HEK293 (cell line): ENCODE results near the gene BFAR.

ENCODE experiments used
- RBAK ChIP-seq: fragments of 450-650 bp; formaldehyde crosslinking; IDR thresholded peaks from 2 replicates; pipeline ENCODE4 v1.5.1; 2016; ENCODE audit warnings: missing biosample characterization, missing genetic modification characterization
- REPIN1 ChIP-seq: fragments of 450-650 bp; formaldehyde crosslinking; IDR thresholded peaks from 2 replicates; pipeline ENCODE4 v1.5.1; 2017; ENCODE audit warnings: missing biosample characterization, missing genetic modification characterization, low read depth
- ZBTB26 ChIP-seq: fragments of 450-650 bp; formaldehyde crosslinking; optimal IDR thresholded peaks from 2 replicates; pipeline ENCODE3; 2016; ENCODE audit warnings: missing biosample characterization, mild to moderate bottlenecking, missing genetic modification characterization
- ZFP41 ChIP-seq: fragments of 450-650 bp; formaldehyde crosslinking; IDR thresholded peaks from 2 replicates; pipeline ENCODE4 v1.5.1; 2016; ENCODE audit warnings: missing biosample characterization, missing genetic modification characterization, borderline replicate concordance
- ZNF155 ChIP-seq: fragments of 450-650 bp; formaldehyde crosslinking; IDR thresholded peaks from 2 replicates; pipeline ENCODE4 v1.5.1; 2016; ENCODE audit warnings: missing biosample characterization, missing genetic modification characterization
- ZNF354C ChIP-seq: fragments of 450-650 bp; formaldehyde crosslinking; IDR thresholded peaks from 2 replicates; pipeline ENCODE4 v1.5.1; 2016; ENCODE audit warnings: missing biosample characterization, missing genetic modification characterization, low read depth, borderline replicate concordance
- ZNF510 ChIP-seq: fragments of 450-650 bp; formaldehyde crosslinking; IDR thresholded peaks from 2 replicates; pipeline ENCODE4 v1.5.1; 2018; ENCODE audit warnings: mild to moderate bottlenecking, missing genetic modification characterization, missing biosample characterization; ENCODE audit not compliant: insufficient replicate concordance
- ZNF549 ChIP-seq: fragments of 450-650 bp; IDR thresholded peaks from 2 replicates; pipeline ENCODE4 v1.5.1; 2018; ENCODE audit warnings: missing biosample characterization, missing genetic modification characterization, mild to moderate bottlenecking, inconsistent platforms, moderate library complexity
- TF ChIP-seq, protein P1 (sequence below): fragments of 450-650 bp; formaldehyde crosslinking; IDR thresholded peaks from 2 replicates; pipeline ENCODE4 v1.5.1; 2016; ENCODE audit warnings: missing biosample characterization, missing genetic modification characterization
- TF ChIP-seq, protein P2 (sequence below): fragments of 450-650 bp; formaldehyde crosslinking; IDR thresholded peaks from 2 replicates; pipeline ENCODE4 v1.5.1; 2016; ENCODE audit warnings: missing biosample characterization, missing genetic modification characterization

DNA sequence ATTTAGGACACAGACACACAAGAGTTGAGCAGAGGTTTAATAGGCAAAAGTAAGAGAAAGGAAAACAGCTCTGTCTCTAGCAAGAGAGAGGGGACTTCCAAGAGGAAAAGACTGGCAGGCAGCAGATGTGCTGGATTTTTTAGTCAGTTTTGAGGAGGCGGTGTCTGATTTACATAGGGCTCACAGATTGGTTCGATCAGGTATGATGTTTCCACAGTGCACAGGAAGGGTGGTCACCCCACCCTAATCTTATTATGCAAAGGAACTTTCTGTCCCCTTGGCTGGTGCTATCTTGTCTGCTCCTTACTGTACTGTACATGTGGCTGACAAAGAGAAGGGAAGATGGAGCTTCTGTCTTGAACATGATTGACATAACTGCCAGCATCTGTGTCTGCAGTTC, 25.3 kb downstream of the BFAR start:
- no peak for TF ChIP-seq ZNF510 (tag by site-specific recombination)
- TF ChIP-seq ZNF155 (tag by site-specific recombination), result no peak
- no peak for TF ChIP-seq REPIN1 (tag by site-specific recombination)
- no peak for TF ChIP-seq RBAK (tag by site-specific recombination)
- TF ChIP-seq, protein P1, sequence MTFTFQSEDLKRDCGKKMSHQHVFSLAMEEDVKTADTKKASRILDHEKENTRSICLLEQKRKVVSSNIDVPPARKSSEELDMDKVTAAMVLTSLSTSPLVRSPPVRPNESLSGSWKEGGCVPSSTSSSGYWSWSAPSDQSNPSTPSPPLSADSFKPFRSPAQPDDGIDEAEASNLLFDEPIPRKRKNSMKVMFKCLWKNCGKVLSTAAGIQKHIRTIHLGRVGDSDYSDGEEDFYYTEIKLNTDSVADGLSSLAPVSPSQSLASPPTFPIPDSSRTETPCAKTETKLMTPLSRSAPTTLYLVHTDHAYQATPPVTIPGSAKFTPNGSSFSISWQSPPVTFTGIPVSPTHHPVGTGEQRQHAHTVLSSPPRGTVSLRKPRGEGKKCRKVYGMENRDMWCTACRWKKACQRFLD, result no peak
- TF ChIP-seq, protein P2, sequence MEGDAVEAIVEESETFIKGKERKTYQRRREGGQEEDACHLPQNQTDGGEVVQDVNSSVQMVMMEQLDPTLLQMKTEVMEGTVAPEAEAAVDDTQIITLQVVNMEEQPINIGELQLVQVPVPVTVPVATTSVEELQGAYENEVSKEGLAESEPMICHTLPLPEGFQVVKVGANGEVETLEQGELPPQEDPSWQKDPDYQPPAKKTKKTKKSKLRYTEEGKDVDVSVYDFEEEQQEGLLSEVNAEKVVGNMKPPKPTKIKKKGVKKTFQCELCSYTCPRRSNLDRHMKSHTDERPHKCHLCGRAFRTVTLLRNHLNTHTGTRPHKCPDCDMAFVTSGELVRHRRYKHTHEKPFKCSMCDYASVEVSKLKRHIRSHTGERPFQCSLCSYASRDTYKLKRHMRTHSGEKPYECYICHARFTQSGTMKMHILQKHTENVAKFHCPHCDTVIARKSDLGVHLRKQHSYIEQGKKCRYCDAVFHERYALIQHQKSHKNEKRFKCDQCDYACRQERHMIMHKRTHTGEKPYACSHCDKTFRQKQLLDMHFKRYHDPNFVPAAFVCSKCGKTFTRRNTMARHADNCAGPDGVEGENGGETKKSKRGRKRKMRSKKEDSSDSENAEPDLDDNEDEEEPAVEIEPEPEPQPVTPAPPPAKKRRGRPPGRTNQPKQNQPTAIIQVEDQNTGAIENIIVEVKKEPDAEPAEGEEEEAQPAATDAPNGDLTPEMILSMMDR, result no peak
- no peak for TF ChIP-seq ZFP41
- TF ChIP-seq ZBTB26 (tag by site-specific recombination), result no peak
- TF ChIP-seq ZNF354C (tag by site-specific recombination), result no peak
- no peak for TF ChIP-seq ZNF549
